Psoas muscle (tissue), 8 donors: ENCODE measurements around the gene AVPR2. TPM values are rescaled to one million over a fixed set of nuclear protein-coding genes. Genes with fewer than 3 reads are reported as not detected.

Experiments
- ATAC-seq, 4 donors: fragments of 200-7000 bp; cut with Tn5 transposase; one replicate each; pipeline ENCODE4 v1.9.1; 2020; ENCODE audit warnings: moderate library complexity in 3 of 4, mild to moderate bottlenecking in 2 of 4
- DNase-seq, 2 donors: peaks; one replicate each; pipeline ENCODE4 v3.0.0-alpha.2; 2020
- H3K27ac ChIP-seq: fragments of 200-600 bp; one replicate; pipeline ENCODE4 v1.8.0; 2022
- H3K27me3 ChIP-seq, 3 donors: fragments of 200-600 bp in 1 of 3; one replicate each; pipeline versions ENCODE4 v1.6.1 to v1.8.0; 2013 to 2022; ENCODE audit warnings: low read length in 2 of 3, mild to moderate bottlenecking in 2 of 3, moderate library complexity in 1 of 3; ENCODE audit not compliant: insufficient read depth in 3 of 3
- H3K36me3 ChIP-seq, 2 donors: fragments of 200-600 bp in 1 of 2; one replicate each; pipeline versions ENCODE4 v1.6.1 to v1.8.0; 2013 to 2022; ENCODE audit warnings: low read depth in 1 of 2, mild to moderate bottlenecking in 1 of 2, moderate library complexity in 1 of 2; ENCODE audit not compliant: insufficient read depth in 1 of 2
- H3K4me1 ChIP-seq: fragments of 200-600 bp; one replicate; pipeline ENCODE4 v1.8.0; 2022
- H3K4me3 ChIP-seq: fragments of 200-600 bp; one replicate; pipeline ENCODE4 v1.8.0; 2022; ENCODE audit warnings: mild to moderate bottlenecking
- H3K9me3 ChIP-seq: fragments of 200-600 bp; one replicate; pipeline ENCODE4 v1.8.0; 2022
- WGBS, 3 donors: extraction: QIAGEN DNeasy Blood & Tissue Kit; methylation state at CpG; one replicate each; pipeline versions ENCODE4 v1.1.6 to v1.1.7; 2013; 5-methylcytosine and 5-hydroxymethylcytosine counted together
- intact Hi-C, 2 donors: fragments of 100-400 bp; cut with DNase I; formaldehyde crosslinking; loops; one replicate each; pipeline versions ENCODE4 v1.11.0 to v1.14.2; 2022
- polyA plus RNA-seq, 3 donors: library from polyadenylated mRNA; stranded (reverse); fragments of 200-250 nt; gene quantifications; one replicate each; pipeline ENCODE4 v1.2.3, GENCODE V29; 2013
- total RNA-seq, 4 donors: library from RNA; stranded (reverse); fragmentation: NEBNext Ultra II Directional in 2 of 4; extraction: Animal tissue kit (Norgen Biotek cat#: 25700) in 2 of 4; gene quantifications; one replicate each; pipeline versions ENCODE4 v1.2.1 to v1.2.4, GENCODE V29; 2021 to 2023
- TF ChIP-seq, protein P1 (sequence below): fragments of 200-600 bp; IDR thresholded peaks from one replicate; pipeline ENCODE4 v1.8.0; 2022; ENCODE audit warnings: antibody characterized with exemption
- donor health status: healthy with polysubstance abuse.
- donor health status: DM: no; HTN: no; CAD: no; lungs with moderate emphysema.
- donor health status: Bipolar disorder and iron deficiency.
- donor health status: healthy.
- donor health status: DM: yes; HTN: yes; CAD: no.
- donor health status: DM: no; HTN: no; CAD: no.
- donor health status: DM: no; HTN: no; CAD: no.
- donor health status: DM: yes; HTN: yes; CAD: no.

Gene AVPR2
- total and polyA plus RNA-seq, 7 donors, result 1.3 to 4.8 (median 2.1) TPM

DNA sequence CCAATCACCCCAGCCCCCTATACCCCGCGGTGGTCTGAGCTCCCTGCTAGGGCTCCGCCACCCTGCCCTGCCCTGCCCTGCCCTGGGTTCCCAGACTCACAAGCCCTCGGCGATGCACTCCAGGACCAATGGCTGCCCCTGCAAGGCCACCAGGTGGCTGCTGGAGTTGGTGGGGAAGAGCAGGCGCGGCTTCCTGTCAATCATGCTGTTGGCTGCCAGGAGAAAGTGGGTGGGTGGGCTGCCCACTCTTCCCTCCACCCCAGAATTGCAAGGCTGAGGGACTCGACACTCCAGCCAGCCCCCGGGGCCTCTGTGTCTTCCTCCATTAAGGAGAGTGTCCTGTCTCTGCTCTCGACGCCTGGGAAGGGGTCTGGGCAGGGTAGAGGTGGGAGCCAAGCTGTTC lies 34.2 kb upstream of the AVPR2 start:
- no peak overlapping the region for H3K4me3 ChIP-seq
- peaks cover 0 to 17% (median 0%) of the 10 kb centered on the region in 3 donors for H3K27me3 ChIP-seq
- intact Hi-C loops, result no loop called here
- H3K9me3 ChIP-seq, result no peaks in the 10 kb centered on the region
- TF ChIP-seq, protein P1, sequence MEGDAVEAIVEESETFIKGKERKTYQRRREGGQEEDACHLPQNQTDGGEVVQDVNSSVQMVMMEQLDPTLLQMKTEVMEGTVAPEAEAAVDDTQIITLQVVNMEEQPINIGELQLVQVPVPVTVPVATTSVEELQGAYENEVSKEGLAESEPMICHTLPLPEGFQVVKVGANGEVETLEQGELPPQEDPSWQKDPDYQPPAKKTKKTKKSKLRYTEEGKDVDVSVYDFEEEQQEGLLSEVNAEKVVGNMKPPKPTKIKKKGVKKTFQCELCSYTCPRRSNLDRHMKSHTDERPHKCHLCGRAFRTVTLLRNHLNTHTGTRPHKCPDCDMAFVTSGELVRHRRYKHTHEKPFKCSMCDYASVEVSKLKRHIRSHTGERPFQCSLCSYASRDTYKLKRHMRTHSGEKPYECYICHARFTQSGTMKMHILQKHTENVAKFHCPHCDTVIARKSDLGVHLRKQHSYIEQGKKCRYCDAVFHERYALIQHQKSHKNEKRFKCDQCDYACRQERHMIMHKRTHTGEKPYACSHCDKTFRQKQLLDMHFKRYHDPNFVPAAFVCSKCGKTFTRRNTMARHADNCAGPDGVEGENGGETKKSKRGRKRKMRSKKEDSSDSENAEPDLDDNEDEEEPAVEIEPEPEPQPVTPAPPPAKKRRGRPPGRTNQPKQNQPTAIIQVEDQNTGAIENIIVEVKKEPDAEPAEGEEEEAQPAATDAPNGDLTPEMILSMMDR, result no peak
- H3K36me3 ChIP-seq, result no peaks in the 10 kb centered on the region
- ATAC-seq (no peak), DNase-seq (no peak)
- no peak overlapping the region for H3K27ac ChIP-seq
- H3K4me1 ChIP-seq, result no peaks in the 10 kb centered on the region
- WGBS, 3 donors, result 70 to 80% (median 73%) methylated on average over 4 to 11 of the region's 11 CpGs

DNA sequence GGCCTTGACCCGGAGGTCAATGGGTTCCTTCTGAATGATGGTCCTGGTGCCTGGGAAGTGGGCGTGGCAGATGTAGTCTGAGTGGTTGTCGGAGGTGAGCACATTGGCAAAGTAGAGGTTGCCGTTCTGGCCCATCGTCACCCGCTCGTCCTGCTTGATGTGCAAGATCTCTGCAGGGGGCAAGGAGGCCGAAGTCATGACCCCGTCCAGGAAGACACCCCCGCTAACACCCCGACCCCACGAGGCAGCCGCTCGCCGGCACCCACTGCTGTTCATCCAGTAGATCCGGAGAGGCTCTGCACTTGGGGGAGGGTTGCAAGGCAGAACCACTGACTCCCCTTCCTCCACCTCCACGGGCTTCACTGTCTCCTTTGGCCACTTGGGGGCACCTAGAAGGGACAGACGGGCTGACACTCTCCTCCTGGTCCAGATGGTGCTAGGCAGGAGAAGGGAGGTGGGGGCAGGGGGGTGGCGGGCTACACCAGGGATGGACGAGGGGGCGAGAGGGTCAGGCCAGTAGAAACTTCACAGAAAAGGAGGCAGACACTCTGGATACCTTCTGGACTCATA lies 33.6 kb upstream of the AVPR2 start:
- no peak for ATAC-seq
- H3K36me3 ChIP-seq, result no peaks in the 10 kb centered on the region

DNA sequence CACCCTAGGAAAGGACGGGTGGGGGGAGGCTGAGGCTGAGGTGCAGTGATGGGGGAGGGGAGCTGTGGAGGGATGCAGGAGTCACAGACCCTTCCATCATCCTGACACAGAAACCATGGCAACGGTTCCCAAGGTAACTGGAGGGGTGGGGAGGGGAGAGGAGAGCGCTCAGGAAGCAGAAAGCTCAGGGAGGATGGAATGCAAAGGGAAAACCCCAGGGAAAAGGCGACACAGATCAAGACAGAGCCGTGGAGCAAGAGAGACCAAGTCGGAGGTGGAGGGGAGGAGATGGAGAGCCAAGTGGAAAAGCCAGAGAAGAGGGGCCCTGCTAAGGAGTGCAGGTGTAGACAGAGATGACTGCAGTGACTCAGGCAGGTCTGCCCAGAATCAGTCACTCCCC lies 33.0 kb upstream of the AVPR2 start:
- no peak overlapping the region for H3K27ac ChIP-seq
- DNase-seq (no peak), ATAC-seq (no peak)
- no peak overlapping the region for H3K4me3 ChIP-seq
- H3K9me3 ChIP-seq, result no peaks in the 10 kb centered on the region
- TF ChIP-seq, protein P1, result no peak
- H3K4me1 ChIP-seq, result no peaks in the 10 kb centered on the region
- H3K27me3 ChIP-seq, result peaks cover 0 to 28% (median 0%) of the 10 kb centered on the region in 3 donors
- intact Hi-C loops, result no loop called here
- H3K36me3 ChIP-seq, result no peaks in the 10 kb centered on the region
- 21 to 40% (median 33%) methylated on average over 6 of the region's 6 CpGs for WGBS, 3 donors

More for the DNA sequence above, 33.6 kb upstream of the AVPR2 start:
- DNase-seq, result no peak
- H3K4me1 ChIP-seq, result no peaks in the 10 kb centered on the region
- peaks cover 0 to 22% (median 0%) of the 10 kb centered on the region in 3 donors for H3K27me3 ChIP-seq
- 50 to 61% (median 51%) methylated on average over 9 to 21 of the region's 21 CpGs for WGBS, 3 donors
- no peaks in the 10 kb centered on the region for H3K9me3 ChIP-seq
- TF ChIP-seq, protein P1, result no peak
- no peak overlapping the region for H3K4me3 ChIP-seq
- no peak overlapping the region for H3K27ac ChIP-seq
- intact Hi-C loops, result no loop called here

DNA sequence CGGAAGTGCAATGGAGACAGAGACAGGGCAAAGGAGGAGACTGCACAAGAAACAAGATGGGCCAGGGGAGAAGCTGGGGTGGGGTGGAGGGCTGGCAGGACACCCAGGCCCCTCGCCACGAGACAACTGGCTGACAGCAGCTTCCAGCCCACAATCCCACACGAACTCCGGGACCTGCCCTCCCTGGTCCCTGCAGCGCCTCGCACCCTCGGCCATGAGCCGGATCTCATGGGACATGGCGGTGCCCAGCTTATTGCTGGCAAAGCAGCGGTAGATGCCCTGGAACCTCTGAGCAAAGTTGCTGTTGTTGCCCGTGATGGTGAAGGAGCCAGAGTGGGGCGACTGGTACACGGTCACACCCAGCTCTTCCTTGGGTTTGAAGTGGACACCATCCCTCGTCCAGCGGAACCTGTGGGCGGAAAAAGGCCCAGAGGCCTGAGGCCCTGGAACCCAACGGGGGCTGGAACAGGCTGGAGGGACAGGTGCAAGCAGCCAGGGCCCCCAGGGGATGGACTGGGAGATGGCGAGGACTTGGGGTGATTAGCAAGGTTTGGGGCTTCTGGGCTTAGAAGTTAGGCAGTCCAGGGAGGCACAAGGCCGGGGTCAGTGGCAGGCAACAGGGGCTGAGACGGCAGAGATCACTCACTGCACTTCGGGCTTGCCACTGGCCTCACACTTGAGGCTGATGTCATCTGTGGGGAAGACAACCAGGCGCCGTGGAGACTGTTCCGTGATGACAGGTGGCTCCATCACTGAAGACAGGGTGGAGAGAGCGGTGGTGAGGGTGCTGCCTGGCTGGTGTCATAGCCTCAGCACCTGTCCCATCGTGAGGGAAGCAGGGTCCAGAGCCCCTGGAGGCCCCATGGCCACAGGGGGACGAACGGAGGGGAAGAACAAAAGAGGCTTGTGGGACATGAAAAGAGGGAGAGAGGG lies 32.3 kb upstream of the AVPR2 start:
- Histone ChIP-seq H3K9me3 (no peaks in the 10 kb centered on the region), H3K4me1 (no peaks in the 10 kb centered on the region), H3K4me3 (no peak overlapping the region), H3K27me3 (peaks cover 0 to 35% (median 0%) of the 10 kb centered on the region in 3 donors), H3K27ac (no peak overlapping the region), H3K36me3 (no peaks in the 10 kb centered on the region)
- intact Hi-C loops, result no loop called here
- no peak for DNase-seq
- TF ChIP-seq, protein P1, result no peak
- no peak for ATAC-seq
- WGBS, 3 donors, result 68 to 72% (median 69%) methylated on average over 19 to 29 of the region's 29 CpGs
